ENCODE data around the gene SLC40A1.

The SLC40A1 gene

DNA sequence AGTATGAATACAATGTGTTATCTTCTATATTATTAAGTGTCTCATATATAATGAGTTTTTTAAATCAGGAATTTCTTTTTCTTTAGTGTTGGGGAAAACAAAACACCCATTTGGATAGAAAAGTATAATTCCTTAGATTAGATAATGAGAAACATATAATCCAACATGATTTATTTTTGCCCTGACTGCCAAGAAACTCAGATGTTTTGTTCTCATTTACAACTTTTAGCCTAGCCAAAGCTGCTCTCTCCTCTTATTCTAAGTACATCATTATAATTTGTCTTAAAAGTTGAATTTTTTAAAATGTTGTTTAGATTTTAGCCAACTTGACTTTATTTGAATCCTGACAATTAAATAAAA, 68.6 kb downstream of the SLC40A1 start:
- H3K79me2 ChIP-seq (ENCODE audit: control insufficient read depth, insufficient read depth, low read length, unreplicated experiment): no peaks in the 10 kb centered on the region
- H3K4me3 ChIP-seq (ENCODE audit: low read depth, low read length): no peak overlapping the region
- no peak overlapping the region for H3K27ac ChIP-seq (ENCODE audit: low read depth, low read length)
- no peaks in the 10 kb centered on the region for H3K36me3 ChIP-seq (ENCODE audit: insufficient read depth, low read length)
- no peak overlapping the region for H2AFZ ChIP-seq (ENCODE audit: low read length, unreplicated experiment)
- H3K27me3 ChIP-seq (ENCODE audit: insufficient read depth, low read length): no peaks in the 10 kb centered on the region
- H3K4me1 ChIP-seq (ENCODE audit: control insufficient read depth, insufficient read depth, low read length, unreplicated experiment): no peaks in the 10 kb centered on the region

DNA sequence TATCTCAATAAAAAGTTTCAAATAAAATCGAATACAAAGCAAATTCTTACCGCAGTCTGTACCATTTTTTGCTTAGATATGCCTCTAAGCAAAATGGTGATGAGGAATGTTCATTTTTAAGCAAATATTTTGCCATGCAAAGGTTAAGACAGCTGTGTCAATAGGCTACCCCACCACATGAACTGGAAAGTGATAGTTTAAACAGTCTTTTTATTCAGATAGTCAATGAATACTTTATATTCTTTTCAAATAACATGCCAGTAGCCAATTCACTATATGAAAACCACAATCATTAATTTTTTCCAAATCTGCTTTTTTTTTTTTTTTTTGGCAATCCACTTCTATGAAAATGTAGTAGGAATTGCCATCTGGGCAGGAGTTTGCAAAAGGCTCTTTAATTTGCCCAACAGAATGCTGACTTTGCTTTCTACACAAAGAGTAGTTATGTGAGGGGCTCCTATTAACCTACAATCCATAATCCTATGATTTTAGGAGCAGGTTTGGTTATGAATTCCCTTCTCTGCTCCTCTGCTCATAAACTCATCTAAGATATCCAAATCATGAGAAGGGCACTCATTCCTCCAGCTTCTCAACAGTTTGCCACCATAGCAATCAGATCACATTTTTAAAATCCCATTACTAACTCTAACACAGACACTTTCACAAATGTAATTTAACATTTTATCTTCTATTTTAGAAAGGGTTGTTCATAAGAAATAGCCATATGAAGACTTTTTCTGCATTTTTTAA, 69.2 kb downstream of the SLC40A1 start:
- Histone ChIP-seq H3K36me3 (ENCODE audit: insufficient read depth, low read length) (no peaks in the 10 kb centered on the region), H3K79me2 (ENCODE audit: control insufficient read depth, insufficient read depth, low read length, unreplicated experiment) (no peaks in the 10 kb centered on the region), H3K4me3 (ENCODE audit: low read depth, low read length) (no peak overlapping the region), H3K4me1 (ENCODE audit: control insufficient read depth, insufficient read depth, low read length, unreplicated experiment) (no peaks in the 10 kb centered on the region), H3K27ac (ENCODE audit: low read depth, low read length) (no peak overlapping the region), H2AFZ (ENCODE audit: low read length, unreplicated experiment) (no peak overlapping the region), H3K27me3 (ENCODE audit: insufficient read depth, low read length) (no peaks in the 10 kb centered on the region)

Data from ACC112 (cell line).